Mesothelial cell of epicardium (in vitro differentiated cells): ENCODE results near the gene DLGAP1. TPM values are rescaled to one million over a fixed set of nuclear protein-coding genes. Genes with fewer than 3 reads are reported as not detected.

Source experiments
- DNase-seq, 2 experiments: peaks; one replicate each; pipeline ENCODE4 v3.0.0; 2021; ENCODE audit warnings: low spot score in 2 of 2; ENCODE audit not compliant: unreplicated experiment in 2 of 2
- H3K27ac Mint-ChIP-seq: 2 replicates; pipeline ENCODE4 v1.8.0; 2021; ENCODE audit warnings: mixed read lengths
- H3K27me3 Mint-ChIP-seq: 2 replicates; pipeline ENCODE4 v1.8.0; 2021; ENCODE audit warnings: low read depth, mixed read lengths
- H3K36me3 Mint-ChIP-seq: 2 replicates; pipeline ENCODE4 v1.8.0; 2021; ENCODE audit warnings: mixed read lengths
- H3K4me1 Mint-ChIP-seq: 2 replicates; pipeline ENCODE4 v1.8.0; 2021; ENCODE audit warnings: mixed read lengths
- H3K4me3 Mint-ChIP-seq: 2 replicates; pipeline ENCODE4 v1.8.0; 2021; ENCODE audit warnings: mild to moderate bottlenecking, moderate library complexity, mixed read lengths
- H3K9me3 Mint-ChIP-seq: 2 replicates; pipeline ENCODE4 v1.8.0; 2021; ENCODE audit warnings: mixed read lengths
- CTCF ChIP-seq: fragments of 200-600 bp; sonication (generic); IDR thresholded peaks from one replicate; pipeline ENCODE4 v1.5.0; 2021; ENCODE audit warnings: antibody characterized with exemption; ENCODE audit not compliant: unreplicated experiment
- total RNA-seq: library from RNA; stranded (reverse); gene quantifications from 3 replicates; pipeline ENCODE4 v1.2.1, GENCODE V29; 2021

DLGAP1 gene
- total RNA-seq, 1 donor from 2014 or later, result 4.6 TPM

GRCh38 chr18:4069183-4069582 is 385.9 kb downstream of the DLGAP1 start:
- H3K36me3 Mint-ChIP-seq, result peaks cover 4% of the 10 kb centered on the region
- H3K4me1 Mint-ChIP-seq, result no peaks in the 10 kb centered on the region
- no peak for TF ChIP-seq CTCF
- no peak for DNase-seq
- no peak overlapping the region for H3K4me3 Mint-ChIP-seq
- H3K9me3 Mint-ChIP-seq, result peaks cover 33% of the 10 kb centered on the region
- no peak overlapping the region for H3K27ac Mint-ChIP-seq
- H3K27me3 Mint-ChIP-seq, result no peaks in the 10 kb centered on the region

- Mint-ChIP-seq H3K4me1 (no peaks in the 10 kb centered on the region), H3K27me3 (no peaks in the 10 kb centered on the region), H3K4me3 (no peak overlapping the region), H3K36me3 (peaks cover 4% of the 10 kb centered on the region), H3K27ac (no peak overlapping the region), H3K9me3 (peaks cover 38% of the 10 kb centered on the region)
- peak; percentile 67 for TF ChIP-seq CTCF
- DNase-seq, result peak in 1 of 2 experiments; percentile 45
Measured at GRCh38 chr18:4068552-4069158, 386.5 kb downstream of the DLGAP1 start.

- peaks cover 2% of the 10 kb centered on the region for H3K4me1 Mint-ChIP-seq
- H3K9me3 Mint-ChIP-seq, result peaks cover 55% of the 10 kb centered on the region
- DNase-seq, result no peak
- no peaks in the 10 kb centered on the region for H3K27me3 Mint-ChIP-seq
- no peak overlapping the region for H3K4me3 Mint-ChIP-seq
- H3K27ac Mint-ChIP-seq, result no peak overlapping the region
- TF ChIP-seq CTCF, result no peak
- H3K36me3 Mint-ChIP-seq, result peaks cover 14% of the 10 kb centered on the region
Measured at GRCh38 chr18:4063545-4063944, 391.6 kb downstream of the DLGAP1 start.

- Mint-ChIP-seq H3K27ac (no peak overlapping the region), H3K4me3 (no peak overlapping the region)
Measured at GRCh38 chr18:4060427-4061281, 394.5 kb downstream of the DLGAP1 start.

GRCh38 chr18:4058179-4058578 is 396.9 kb downstream of the DLGAP1 start:
- no peak overlapping the region for H3K4me3 Mint-ChIP-seq
- peaks cover 29% of the 10 kb centered on the region for H3K9me3 Mint-ChIP-seq
- H3K27me3 Mint-ChIP-seq, result no peaks in the 10 kb centered on the region
- peaks cover 14% of the 10 kb centered on the region for H3K4me1 Mint-ChIP-seq
- no peak for DNase-seq
- no peak for TF ChIP-seq CTCF
- peaks cover 12% of the 10 kb centered on the region for H3K36me3 Mint-ChIP-seq
- peak overlapping the region; percentile 20 for H3K27ac Mint-ChIP-seq

More at GRCh38 chr18:4060427-4061281, 394.5 kb downstream of the DLGAP1 start:
- no peaks in the 10 kb centered on the region for H3K27me3 Mint-ChIP-seq
- TF ChIP-seq CTCF, result no peak
- DNase-seq, result no peak
- H3K9me3 Mint-ChIP-seq, result peaks cover 43% of the 10 kb centered on the region
- H3K4me1 Mint-ChIP-seq, result peaks cover 14% of the 10 kb centered on the region
- peaks cover 11% of the 10 kb centered on the region for H3K36me3 Mint-ChIP-seq
